Panc1 (cell line): ENCODE data around the gene PDE4B. TPM values are rescaled to one million over a fixed set of nuclear protein-coding genes. Genes with fewer than 3 reads are reported as not detected.

Experiments used
- ATAC-seq: fragments of 200-7000 bp; cut with Tn5 transposase; 2 replicates; pipeline ENCODE4 v1.9.1; 2020; ENCODE audit warnings: mild to moderate bottlenecking, moderate library complexity
- BruUV-seq: library from RNA; stranded (reverse); fragments of 400-500 nt; replicated peaks from 2 replicates; lab custom pipeline; 2021; lab: Mats Ljungman, UMichigan
- CTCF ChIA-PET: fragments of 300-600 bp; sonication (Branson Sonifier 250); formaldehyde crosslinking; loops from one replicate; lab custom pipeline; 2022; ENCODE audit warnings: antibody characterized with exemption; lab: Charles Lee
- POLR2A ChIA-PET: fragments of 300-600 bp; sonication (Branson Sonifier 250); formaldehyde crosslinking; loops from one replicate; lab custom pipeline; 2022; ENCODE audit warnings: antibody characterized with exemption; lab: Charles Lee
- DNase-seq: peaks from one replicate; pipeline ENCODE4 v3.0.0-alpha.2; 2010; ENCODE audit warnings: low read depth, low spot score
- H3K27ac ChIP-seq: 2 replicates; pipeline ENCODE4 v1.5.1; 2011; ENCODE audit warnings: mild to moderate bottlenecking, low read length, inconsistent platforms
- H3K27me3 ChIP-seq: fragments of 200-500 bp; sonication (Bioruptor generic); 2 replicates; pipeline ENCODE4 v1.6.0; 2014; ENCODE audit warnings: low read length, inconsistent platforms; ENCODE audit not compliant: control insufficient read depth, insufficient read depth
- H3K36me3 ChIP-seq: fragments of 200-500 bp; sonication (Bioruptor generic); 2 replicates; pipeline ENCODE4 v1.5.1; 2014; ENCODE audit warnings: inconsistent platforms, mild to moderate bottlenecking, low read length, moderate library complexity; ENCODE audit not compliant: control insufficient read depth, insufficient read depth
- H3K4me1 ChIP-seq: 2 replicates; pipeline ENCODE4 v1.5.1; 2011; ENCODE audit warnings: inconsistent platforms, mild to moderate bottlenecking, low read length, moderate library complexity; ENCODE audit not compliant: control insufficient read depth, insufficient read depth
- H3K4me3 ChIP-seq, 2 experiments: 2 replicates each; pipeline ENCODE4 v1.5.1; 2011 to 2012; ENCODE audit warnings: low read depth in 2 of 2, low read length in 2 of 2, mild to moderate bottlenecking in 2 of 2, inconsistent platforms in 1 of 2, moderate library complexity in 1 of 2
- H3K9me3 ChIP-seq: fragments of 200-500 bp; sonication (Bioruptor generic); 2 replicates; pipeline ENCODE4 v1.5.1; 2014; ENCODE audit warnings: low read depth, mild to moderate bottlenecking, inconsistent platforms, low read length, moderate library complexity; ENCODE audit not compliant: control insufficient read depth, insufficient read depth
- POLR2AphosphoS5 ChIP-seq: IDR thresholded peaks from 2 replicates; pipeline ENCODE4 v1.6.1; 2012; ENCODE audit warnings: mild to moderate bottlenecking, low read depth, low read length, moderate library complexity
- SIN3A ChIP-seq: IDR thresholded peaks from 2 replicates; pipeline ENCODE4 v1.6.1; 2012; ENCODE audit warnings: low read depth, mild to moderate bottlenecking, low read length, moderate library complexity, borderline replicate concordance; ENCODE audit not compliant: insufficient read depth
- TCF7L2 ChIP-seq: IDR thresholded peaks from 2 replicates; pipeline ENCODE4 v1.6.1; 2011; ENCODE audit warnings: mild to moderate bottlenecking, low read depth, low read length, inconsistent platforms
- in situ Hi-C: cut with HindIII; loops from 2 replicates; pipeline ENCODE4 v1.10.0; 2016; ENCODE audit warnings: low sequenced_read_pairs, low pct_unique_long_range_greater_than_20kb
- intact Hi-C: fragments of 100-400 bp; cut with micrococcal nuclease; formaldehyde crosslinking; loops from one replicate; pipeline ENCODE4 v1.10.0; 2022; ENCODE audit not compliant: unreplicated experiment
- total RNA-seq: library from RNA; stranded (reverse); gene quantifications from one replicate; pipeline ENCODE4 v1.2.1, GENCODE V29; 2021; ENCODE audit not compliant: unreplicated experiment
- TF ChIP-seq, protein P1 (sequence below), 2 experiments: IDR thresholded peaks; 2 replicates each; pipeline ENCODE4 v1.6.1; 2011 to 2012; ENCODE audit warnings: low read depth in 2 of 2, control low read depth in 1 of 2, low read length in 1 of 2, mild to moderate bottlenecking in 1 of 2, moderate library complexity in 1 of 2; ENCODE audit not compliant: insufficient read depth in 1 of 2
- TF ChIP-seq, protein P2 (sequence below): fragments of 450-650 bp; IDR thresholded peaks from 2 replicates; pipeline ENCODE4 v1.5.1; 2017; ENCODE audit warnings: mild to moderate bottlenecking

Gene PDE4B
- total RNA-seq, 1 experiment from 2014 or later, result 0.26 TPM

GRCh38 chr1:66083003-66083402 lies 290.3 kb downstream of the PDE4B start:
- BruUV-seq, result no TSS peak

GRCh38 chr1:66084442-66084841 lies 291.7 kb downstream of the PDE4B start:
- Histone ChIP-seq H3K9me3 (no peaks in the 10 kb centered on the region), H3K4me3 (no peak overlapping the region), H3K27me3 (no peaks in the 10 kb centered on the region), H3K4me1 (no peaks in the 10 kb centered on the region; the same call in 1 of the 2 replicates), H3K36me3 (no peaks in the 10 kb centered on the region), H3K27ac (no peak overlapping the region)
- ChIA-PET POLR2A (no interaction called here), CTCF (no interaction called here)
- TF ChIP-seq, protein P1, sequence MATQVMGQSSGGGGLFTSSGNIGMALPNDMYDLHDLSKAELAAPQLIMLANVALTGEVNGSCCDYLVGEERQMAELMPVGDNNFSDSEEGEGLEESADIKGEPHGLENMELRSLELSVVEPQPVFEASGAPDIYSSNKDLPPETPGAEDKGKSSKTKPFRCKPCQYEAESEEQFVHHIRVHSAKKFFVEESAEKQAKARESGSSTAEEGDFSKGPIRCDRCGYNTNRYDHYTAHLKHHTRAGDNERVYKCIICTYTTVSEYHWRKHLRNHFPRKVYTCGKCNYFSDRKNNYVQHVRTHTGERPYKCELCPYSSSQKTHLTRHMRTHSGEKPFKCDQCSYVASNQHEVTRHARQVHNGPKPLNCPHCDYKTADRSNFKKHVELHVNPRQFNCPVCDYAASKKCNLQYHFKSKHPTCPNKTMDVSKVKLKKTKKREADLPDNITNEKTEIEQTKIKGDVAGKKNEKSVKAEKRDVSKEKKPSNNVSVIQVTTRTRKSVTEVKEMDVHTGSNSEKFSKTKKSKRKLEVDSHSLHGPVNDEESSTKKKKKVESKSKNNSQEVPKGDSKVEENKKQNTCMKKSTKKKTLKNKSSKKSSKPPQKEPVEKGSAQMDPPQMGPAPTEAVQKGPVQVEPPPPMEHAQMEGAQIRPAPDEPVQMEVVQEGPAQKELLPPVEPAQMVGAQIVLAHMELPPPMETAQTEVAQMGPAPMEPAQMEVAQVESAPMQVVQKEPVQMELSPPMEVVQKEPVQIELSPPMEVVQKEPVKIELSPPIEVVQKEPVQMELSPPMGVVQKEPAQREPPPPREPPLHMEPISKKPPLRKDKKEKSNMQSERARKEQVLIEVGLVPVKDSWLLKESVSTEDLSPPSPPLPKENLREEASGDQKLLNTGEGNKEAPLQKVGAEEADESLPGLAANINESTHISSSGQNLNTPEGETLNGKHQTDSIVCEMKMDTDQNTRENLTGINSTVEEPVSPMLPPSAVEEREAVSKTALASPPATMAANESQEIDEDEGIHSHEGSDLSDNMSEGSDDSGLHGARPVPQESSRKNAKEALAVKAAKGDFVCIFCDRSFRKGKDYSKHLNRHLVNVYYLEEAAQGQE (IDR thresholded peaks at IDR 0.05; ENCODE audit: insufficient read depth in 1 of 2, low read depth in 2 of 2, low read length in 1 of 2), result no peak
- no peak for TF ChIP-seq POLR2AphosphoS5
- TF ChIP-seq, protein P2, sequence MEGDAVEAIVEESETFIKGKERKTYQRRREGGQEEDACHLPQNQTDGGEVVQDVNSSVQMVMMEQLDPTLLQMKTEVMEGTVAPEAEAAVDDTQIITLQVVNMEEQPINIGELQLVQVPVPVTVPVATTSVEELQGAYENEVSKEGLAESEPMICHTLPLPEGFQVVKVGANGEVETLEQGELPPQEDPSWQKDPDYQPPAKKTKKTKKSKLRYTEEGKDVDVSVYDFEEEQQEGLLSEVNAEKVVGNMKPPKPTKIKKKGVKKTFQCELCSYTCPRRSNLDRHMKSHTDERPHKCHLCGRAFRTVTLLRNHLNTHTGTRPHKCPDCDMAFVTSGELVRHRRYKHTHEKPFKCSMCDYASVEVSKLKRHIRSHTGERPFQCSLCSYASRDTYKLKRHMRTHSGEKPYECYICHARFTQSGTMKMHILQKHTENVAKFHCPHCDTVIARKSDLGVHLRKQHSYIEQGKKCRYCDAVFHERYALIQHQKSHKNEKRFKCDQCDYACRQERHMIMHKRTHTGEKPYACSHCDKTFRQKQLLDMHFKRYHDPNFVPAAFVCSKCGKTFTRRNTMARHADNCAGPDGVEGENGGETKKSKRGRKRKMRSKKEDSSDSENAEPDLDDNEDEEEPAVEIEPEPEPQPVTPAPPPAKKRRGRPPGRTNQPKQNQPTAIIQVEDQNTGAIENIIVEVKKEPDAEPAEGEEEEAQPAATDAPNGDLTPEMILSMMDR, result no peak
- TF ChIP-seq SIN3A, result no peak
- TF ChIP-seq TCF7L2, result no peak
- in situ Hi-C loops, result no loop called here
- intact Hi-C loops, result no loop called here
- no TSS peak for BruUV-seq
- DNase-seq, result no peak
- ATAC-seq, result no peak

More at GRCh38 chr1:66083003-66083402, 290.3 kb downstream of the PDE4B start:
- in situ Hi-C loops (no loop called here), intact Hi-C loops (no loop called here)
- Histone ChIP-seq H3K9me3 (no peaks in the 10 kb centered on the region), H3K36me3 (no peaks in the 10 kb centered on the region), H3K27ac (no peak overlapping the region), H3K27me3 (no peaks in the 10 kb centered on the region), H3K4me1 (no peaks in the 10 kb centered on the region; the same call in 1 of the 2 replicates), H3K4me3 (no peak overlapping the region)
- no peak for ATAC-seq
- ChIA-PET POLR2A (no interaction called here), CTCF (no interaction called here)
- no peak for DNase-seq
- TF ChIP-seq SIN3A (no peak), POLR2AphosphoS5 (no peak), TCF7L2 (no peak)
- TF ChIP-seq, protein P1 (IDR thresholded peaks at IDR 0.05; ENCODE audit: insufficient read depth in 1 of 2, low read depth in 2 of 2, low read length in 1 of 2), result no peak
- TF ChIP-seq, protein P2, result no peak
